ENCODE results near the gene S100A12.
"Not testable (repeated sequence)": the region's sequence is repeated elsewhere in the genome, so short reads cannot be mapped to it uniquely, and the experiment has no call there.

S100A12 gene

GRCh38 chr1:153347856-153348255, 27.6 kb downstream of the S100A12 start:
- Histone ChIP-seq H3K4ac (ENCODE audit: low read length) (no peak overlapping the region), H3K4me1 (ENCODE audit: control insufficient read depth in 2 of 2, insufficient read depth in 1 of 2, low read depth in 1 of 2, low read length in 2 of 2) (peaks cover 0 to 2% of the 10 kb centered on the region in 2 donors), H2AK5ac (ENCODE audit: low read depth, low read length) (no peak overlapping the region), H3K4me3 (ENCODE audit: low read length in 2 of 2) (no peak overlapping the region), H3K9ac (ENCODE audit: low read depth, low read length, poor library complexity) (no peak overlapping the region), H3K27me3 (ENCODE audit: control insufficient read depth in 3 of 3, insufficient read depth in 3 of 3, low read depth in 1 of 3, low read length in 3 of 3) (peaks cover 0 to 4% (median 0%) of the 10 kb centered on the region in 3 experiments), H3K79me1 (ENCODE audit: low read depth, low read length) (no peaks in the 10 kb centered on the region), H3K36me3 (replicated peaks in 1 of 2; ENCODE audit: control insufficient read depth in 2 of 2, insufficient read depth in 2 of 2, low read length in 2 of 2) (no peaks in the 10 kb centered on the region), H2BK5ac (ENCODE audit: low read length) (no peak overlapping the region), H2BK120ac (ENCODE audit: low read depth, low read length) (no peak overlapping the region), H3K18ac (ENCODE audit: low read length) (no peak overlapping the region), H3K4me2 (ENCODE audit: insufficient read depth, low read length, poor library complexity, severe bottlenecking) (no peak overlapping the region), H3K27ac (replicated peaks; ENCODE audit: low read length) (no peak overlapping the region), H3K9me3 (replicated peaks in 1 of 2; ENCODE audit: control insufficient read depth in 2 of 2, insufficient read depth in 1 of 2, low read depth in 1 of 2, low read length in 2 of 2) (no peaks in the 10 kb centered on the region), H4K91ac (ENCODE audit: low read depth, low read length, poor library complexity) (no peak overlapping the region), H3K23ac (ENCODE audit: low read depth, low read length, poor library complexity) (no peak overlapping the region), H2AFZ (ENCODE audit: low read length) (no peak overlapping the region), H2BK12ac (ENCODE audit: low read length) (no peak overlapping the region), H4K8ac (ENCODE audit: low read depth, low read length) (no peak overlapping the region), H3K14ac (ENCODE audit: low read length) (no peak overlapping the region), H2BK15ac (ENCODE audit: low read length) (no peak overlapping the region)
- no CpG with 5 or more reads among the region's 7 CpGs for WGBS, 2 donors (ENCODE audit: extremely low coverage in 2 of 2, insufficient read length in 2 of 2, insufficient replicate concordance in 1 of 2)
- no peak for DNase-seq (ENCODE audit: low spot score)

GRCh38 chr1:153347049-153347448, 28.4 kb downstream of the S100A12 start:
- H3K36me3 ChIP-seq (replicated peaks in 1 of 2; ENCODE audit: control insufficient read depth in 2 of 2, insufficient read depth in 2 of 2, low read length in 2 of 2); H3K14ac ChIP-seq (ENCODE audit: low read length); H3K4me2 ChIP-seq (ENCODE audit: insufficient read depth, low read length, poor library complexity, severe bottlenecking); DNase-seq (ENCODE audit: low spot score); H3K23ac ChIP-seq (ENCODE audit: low read depth, low read length, poor library complexity); H3K27ac ChIP-seq (replicated peaks; ENCODE audit: low read length); H3K4me1 ChIP-seq (ENCODE audit: control insufficient read depth in 2 of 2, insufficient read depth in 1 of 2, low read depth in 1 of 2, low read length in 2 of 2); H2BK5ac ChIP-seq (ENCODE audit: low read length); H3K4ac ChIP-seq (ENCODE audit: low read length); H4K91ac ChIP-seq (ENCODE audit: low read depth, low read length, poor library complexity); H2BK15ac ChIP-seq (ENCODE audit: low read length); H2BK120ac ChIP-seq (ENCODE audit: low read depth, low read length); H3K79me1 ChIP-seq (ENCODE audit: low read depth, low read length); H3K9ac ChIP-seq (ENCODE audit: low read depth, low read length, poor library complexity); H3K27me3 ChIP-seq (ENCODE audit: control insufficient read depth in 3 of 3, insufficient read depth in 3 of 3, low read depth in 1 of 3, low read length in 3 of 3); H4K8ac ChIP-seq (ENCODE audit: low read depth, low read length); H3K4me3 ChIP-seq (ENCODE audit: low read length in 2 of 2); H3K9me3 ChIP-seq (replicated peaks in 1 of 2; ENCODE audit: control insufficient read depth in 2 of 2, insufficient read depth in 1 of 2, low read depth in 1 of 2, low read length in 2 of 2); H2AK5ac ChIP-seq (ENCODE audit: low read depth, low read length); H2BK12ac ChIP-seq (ENCODE audit: low read length); H2AFZ ChIP-seq (ENCODE audit: low read length); H3K18ac ChIP-seq (ENCODE audit: low read length): not testable (repeated sequence)
- no CpG with 5 or more reads among the region's 14 CpGs for WGBS, 2 donors (ENCODE audit: extremely low coverage in 2 of 2, insufficient read length in 2 of 2, insufficient replicate concordance in 1 of 2)

GRCh38 chr1:153346077-153346723, 29.2 kb downstream of the S100A12 start:
- Histone ChIP-seq H2AFZ (ENCODE audit: low read length) (no peak overlapping the region), H3K27ac (replicated peaks; ENCODE audit: low read length) (no peak overlapping the region), H3K4me3 (ENCODE audit: low read length in 2 of 2) (no peak overlapping the region), H3K9me3 (replicated peaks in 1 of 2; ENCODE audit: control insufficient read depth in 2 of 2, insufficient read depth in 1 of 2, low read depth in 1 of 2, low read length in 2 of 2) (no peaks in the 10 kb centered on the region), H3K9ac (ENCODE audit: low read depth, low read length, poor library complexity) (no peak overlapping the region), H3K23ac (ENCODE audit: low read depth, low read length, poor library complexity) (no peak overlapping the region), H3K4me2 (ENCODE audit: insufficient read depth, low read length, poor library complexity, severe bottlenecking) (no peak overlapping the region), H3K14ac (ENCODE audit: low read length) (no peak overlapping the region), H4K8ac (ENCODE audit: low read depth, low read length) (no peak overlapping the region), H3K18ac (ENCODE audit: low read length) (no peak overlapping the region), H2BK15ac (ENCODE audit: low read length) (no peak overlapping the region), H3K79me1 (ENCODE audit: low read depth, low read length) (no peaks in the 10 kb centered on the region), H3K4ac (ENCODE audit: low read length) (no peak overlapping the region), H3K36me3 (replicated peaks in 1 of 2; ENCODE audit: control insufficient read depth in 2 of 2, insufficient read depth in 2 of 2, low read length in 2 of 2) (no peaks in the 10 kb centered on the region), H3K27me3 (ENCODE audit: control insufficient read depth in 3 of 3, insufficient read depth in 3 of 3, low read depth in 1 of 3, low read length in 3 of 3) (peaks cover 0 to 4% (median 0%) of the 10 kb centered on the region in 3 experiments), H2AK5ac (ENCODE audit: low read depth, low read length) (no peak overlapping the region), H4K91ac (ENCODE audit: low read depth, low read length, poor library complexity) (no peak overlapping the region), H3K4me1 (ENCODE audit: control insufficient read depth in 2 of 2, insufficient read depth in 1 of 2, low read depth in 1 of 2, low read length in 2 of 2) (peaks cover 0 to 2% of the 10 kb centered on the region in 2 donors), H2BK120ac (ENCODE audit: low read depth, low read length) (no peak overlapping the region), H2BK12ac (ENCODE audit: low read length) (no peak overlapping the region), H2BK5ac (ENCODE audit: low read length) (no peak overlapping the region)
- WGBS, 2 donors (ENCODE audit: extremely low coverage in 2 of 2, insufficient read length in 2 of 2, insufficient replicate concordance in 1 of 2) = no CpG with 5 or more reads among the region's 6 CpGs
- DNase-seq (ENCODE audit: low spot score) = no peak

GRCh38 chr1:153345187-153346076, 30.0 kb downstream of the S100A12 start:
- Histone ChIP-seq H2AFZ (ENCODE audit: low read length) (no peak overlapping the region), H2BK15ac (ENCODE audit: low read length) (no peak overlapping the region), H3K36me3 (replicated peaks in 1 of 2; ENCODE audit: control insufficient read depth in 2 of 2, insufficient read depth in 2 of 2, low read length in 2 of 2) (no peaks in the 10 kb centered on the region), H3K9ac (ENCODE audit: low read depth, low read length, poor library complexity) (no peak overlapping the region), H2BK120ac (ENCODE audit: low read depth, low read length) (no peak overlapping the region), H3K4me3 (ENCODE audit: low read length in 2 of 2) (peak overlapping the region in 1 of 2 donors; percentile 51), H3K79me1 (ENCODE audit: low read depth, low read length) (no peaks in the 10 kb centered on the region), H2BK12ac (ENCODE audit: low read length) (peak overlapping the region; percentile 73), H3K4me1 (ENCODE audit: control insufficient read depth in 2 of 2, insufficient read depth in 1 of 2, low read depth in 1 of 2, low read length in 2 of 2) (peaks cover 0 to 2% of the 10 kb centered on the region in 2 donors), H3K27me3 (ENCODE audit: control insufficient read depth in 3 of 3, insufficient read depth in 3 of 3, low read depth in 1 of 3, low read length in 3 of 3) (peaks cover 0 to 4% (median 0%) of the 10 kb centered on the region in 3 experiments), H2BK5ac (ENCODE audit: low read length) (no peak overlapping the region), H3K4me2 (ENCODE audit: insufficient read depth, low read length, poor library complexity, severe bottlenecking) (no peak overlapping the region), H3K4ac (ENCODE audit: low read length) (no peak overlapping the region), H2AK5ac (ENCODE audit: low read depth, low read length) (no peak overlapping the region), H3K23ac (ENCODE audit: low read depth, low read length, poor library complexity) (peak overlapping the region; percentile 83), H3K9me3 (replicated peaks in 1 of 2; ENCODE audit: control insufficient read depth in 2 of 2, insufficient read depth in 1 of 2, low read depth in 1 of 2, low read length in 2 of 2) (no peaks in the 10 kb centered on the region), H3K27ac (replicated peaks; ENCODE audit: low read length) (no peak overlapping the region), H4K91ac (ENCODE audit: low read depth, low read length, poor library complexity) (no peak overlapping the region), H4K8ac (ENCODE audit: low read depth, low read length) (no peak overlapping the region), H3K18ac (ENCODE audit: low read length) (no peak overlapping the region), H3K14ac (ENCODE audit: low read length) (no peak overlapping the region)
- WGBS, 2 donors (ENCODE audit: extremely low coverage in 2 of 2, insufficient read length in 2 of 2, insufficient replicate concordance in 1 of 2) = no CpG with 5 or more reads among the region's 14 CpGs
- no peak for DNase-seq (ENCODE audit: low spot score)
